Activated CD8-positive, alpha-beta memory T cell treated with anti-CD3 and anti-CD28 coated beads, Interleukin-2, amount 50 U/mL, for 1 hour (primary cell): ENCODE measurements around the gene UBE2V1.
"Not testable (repeated sequence)": the region's sequence is repeated elsewhere in the genome, so short reads cannot be mapped to it uniquely, and the experiment has no call there.

Experiments
- DNase-seq: peaks from one replicate; pipeline ENCODE4 v3.0.0-alpha.2; 2020; ENCODE audit errors: extremely low read depth

Gene UBE2V1

DNA sequence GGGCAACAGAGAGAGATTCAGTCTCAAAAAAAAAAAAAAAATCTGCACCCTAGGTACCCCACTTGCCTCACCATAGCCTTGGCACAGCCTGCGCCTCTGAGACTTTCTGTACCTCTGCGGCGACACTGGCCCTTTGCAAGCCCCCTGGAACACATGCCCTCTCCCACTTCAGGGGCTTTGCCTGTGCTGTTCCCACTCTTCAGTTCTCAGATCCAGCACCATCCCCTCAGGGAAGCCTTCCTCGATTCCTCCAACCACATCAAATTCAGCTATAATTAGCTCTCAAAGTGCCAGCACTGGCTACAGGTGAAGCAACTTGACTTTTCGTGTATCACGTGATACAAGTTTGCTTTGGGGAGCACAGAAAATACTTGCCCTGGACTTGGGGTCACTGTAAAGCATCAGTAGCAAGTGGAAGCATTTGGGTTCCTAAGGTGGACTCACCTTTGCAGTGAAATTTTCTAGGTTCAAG, 2.1 kb upstream of the UBE2V1 start:
- no peak for DNase-seq

DNA sequence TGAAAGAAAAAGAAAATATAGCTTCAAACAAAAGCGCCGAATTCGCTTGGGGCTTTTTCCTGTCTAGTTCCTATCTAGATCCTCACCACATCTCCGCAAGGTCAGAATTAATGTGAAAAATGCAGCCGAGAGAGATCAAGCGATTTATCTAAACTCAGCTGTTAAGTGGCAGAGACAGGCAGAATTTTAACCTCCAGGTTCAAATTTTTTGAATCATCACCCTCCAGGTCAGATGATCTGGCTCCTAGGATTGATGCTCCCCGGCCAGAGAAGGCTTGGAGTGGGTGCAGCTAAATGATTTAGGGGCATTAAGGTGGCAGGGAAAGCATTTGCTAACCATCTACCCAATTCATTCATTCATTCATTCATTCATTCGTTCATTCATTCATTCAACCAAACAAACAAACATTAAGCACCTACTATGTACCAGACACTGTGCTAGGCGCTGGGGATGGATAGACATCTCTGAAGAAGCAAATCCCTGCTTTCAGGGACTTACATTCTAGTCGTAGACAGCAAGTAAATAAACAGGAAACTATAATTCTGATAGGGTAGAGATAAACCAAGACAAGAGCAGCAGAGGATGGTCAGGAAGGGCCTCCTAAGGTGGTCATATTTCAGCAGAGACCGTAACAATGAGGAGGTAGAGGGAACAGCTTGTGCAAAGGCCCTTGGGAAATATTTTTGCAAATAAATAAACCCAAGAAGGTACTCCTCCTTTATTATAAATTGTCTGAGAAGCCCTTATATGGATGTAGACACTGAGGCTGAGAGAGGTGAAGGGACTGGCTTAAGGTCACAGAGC, 672 bp upstream of the UBE2V1 start:
- no peak for DNase-seq

DNA sequence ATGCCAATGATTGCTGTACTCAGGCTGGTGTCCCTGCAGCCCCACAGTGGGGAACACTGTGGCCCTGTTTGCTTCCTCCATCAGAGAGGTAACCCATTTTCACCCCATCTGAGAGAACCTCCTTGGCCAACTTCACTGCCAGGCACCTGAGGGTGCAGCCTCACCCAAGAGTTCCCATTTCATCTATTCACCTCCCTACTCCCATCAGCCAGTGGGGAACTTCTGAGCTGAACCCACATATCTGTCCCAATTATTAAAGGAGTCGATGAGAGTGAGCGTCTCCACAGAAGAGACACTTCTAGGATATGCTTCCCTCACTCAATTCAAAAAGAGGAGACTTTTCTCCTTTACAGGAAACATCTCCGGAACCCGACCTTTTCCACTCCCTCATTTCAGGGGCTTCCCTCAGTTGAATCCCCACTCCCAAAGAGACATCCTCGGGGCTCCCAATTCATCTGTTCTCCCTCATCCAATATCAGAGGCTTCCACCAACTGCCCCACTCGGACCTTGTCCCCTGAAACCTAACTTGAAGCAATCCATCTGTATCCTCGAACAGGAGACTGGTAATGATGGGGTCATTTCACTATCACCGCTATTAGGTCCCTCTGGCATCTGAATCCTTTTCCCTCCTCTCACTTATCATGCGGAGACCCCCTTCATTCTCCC, 988 bp downstream of the UBE2V1 start:
- DNase-seq: no peak

DNA sequence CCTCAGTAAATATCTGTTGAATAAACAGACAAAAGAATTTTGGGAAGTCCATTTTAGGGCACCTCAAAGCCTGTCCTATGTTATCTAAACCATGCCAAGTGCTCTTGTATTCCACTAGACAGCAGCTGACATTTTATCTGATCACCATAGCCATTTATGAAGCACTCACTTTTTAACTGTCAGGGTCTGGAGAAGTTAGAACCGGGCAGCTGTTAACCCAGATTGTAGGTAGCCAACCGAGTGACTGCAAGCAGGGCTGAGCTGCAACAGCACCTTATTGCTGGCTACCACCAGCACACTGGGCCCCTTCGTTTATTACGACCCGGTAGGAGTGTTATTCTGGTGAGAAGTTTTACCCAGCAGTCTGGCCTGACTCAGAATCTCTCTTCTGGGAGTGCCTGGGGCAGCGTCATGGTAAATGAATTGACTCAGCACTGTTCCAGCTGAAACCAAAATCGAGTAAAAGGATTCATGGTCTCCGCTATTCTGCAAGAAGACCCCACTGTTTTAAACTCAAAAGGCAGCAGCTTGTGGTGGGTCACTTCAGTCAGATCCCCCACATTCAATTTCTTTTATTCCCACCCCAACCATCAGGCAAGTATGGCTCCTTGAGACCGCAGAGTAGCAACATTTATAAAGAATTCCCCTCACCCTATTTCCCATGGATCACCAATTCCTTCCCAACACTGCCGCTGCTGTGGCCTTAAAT, 1.7 kb downstream of the UBE2V1 start:
- no peak for DNase-seq

DNA sequence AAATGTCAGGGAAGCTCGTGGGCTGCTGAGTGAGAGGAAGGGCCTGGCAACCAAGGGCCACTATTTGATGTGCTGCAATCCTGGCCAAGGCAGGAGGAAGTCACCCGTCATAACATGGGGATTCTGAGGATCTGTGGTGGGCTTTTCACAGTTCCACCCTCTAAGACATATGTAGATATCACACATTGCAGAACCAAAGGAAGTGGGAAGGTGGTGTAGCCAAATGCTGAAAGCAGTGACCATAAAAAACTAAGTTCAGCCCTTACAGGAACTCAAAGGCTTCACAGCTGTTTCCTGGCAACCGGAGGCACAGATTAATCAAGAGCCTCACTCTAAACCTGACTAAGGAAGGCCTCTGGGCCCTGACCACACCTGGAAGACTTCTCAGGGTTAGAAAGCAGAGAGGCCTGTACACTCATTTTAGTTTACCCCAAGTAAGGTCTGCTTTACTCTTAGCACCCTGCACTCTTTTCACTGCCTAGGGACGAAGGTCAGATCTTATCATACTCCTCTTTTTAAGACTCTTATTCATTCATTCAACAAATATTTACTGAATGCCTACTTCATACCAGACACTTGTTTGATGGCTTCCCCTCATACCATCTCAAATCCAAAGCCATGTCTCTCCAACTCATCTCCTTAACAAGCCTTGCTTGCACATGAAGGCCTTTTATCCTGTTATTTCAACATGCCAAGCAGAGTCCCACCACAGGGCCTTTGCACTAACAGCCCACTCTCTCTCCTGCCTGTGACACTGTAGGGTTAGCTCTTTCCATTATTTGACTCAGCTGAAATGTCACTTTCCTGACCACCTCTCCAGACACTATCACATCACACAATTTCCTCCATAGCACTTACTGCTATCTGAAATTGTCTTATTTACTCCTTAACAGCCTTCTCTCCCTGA, 2.6 kb downstream of the UBE2V1 start:
- DNase-seq: no peak

DNA sequence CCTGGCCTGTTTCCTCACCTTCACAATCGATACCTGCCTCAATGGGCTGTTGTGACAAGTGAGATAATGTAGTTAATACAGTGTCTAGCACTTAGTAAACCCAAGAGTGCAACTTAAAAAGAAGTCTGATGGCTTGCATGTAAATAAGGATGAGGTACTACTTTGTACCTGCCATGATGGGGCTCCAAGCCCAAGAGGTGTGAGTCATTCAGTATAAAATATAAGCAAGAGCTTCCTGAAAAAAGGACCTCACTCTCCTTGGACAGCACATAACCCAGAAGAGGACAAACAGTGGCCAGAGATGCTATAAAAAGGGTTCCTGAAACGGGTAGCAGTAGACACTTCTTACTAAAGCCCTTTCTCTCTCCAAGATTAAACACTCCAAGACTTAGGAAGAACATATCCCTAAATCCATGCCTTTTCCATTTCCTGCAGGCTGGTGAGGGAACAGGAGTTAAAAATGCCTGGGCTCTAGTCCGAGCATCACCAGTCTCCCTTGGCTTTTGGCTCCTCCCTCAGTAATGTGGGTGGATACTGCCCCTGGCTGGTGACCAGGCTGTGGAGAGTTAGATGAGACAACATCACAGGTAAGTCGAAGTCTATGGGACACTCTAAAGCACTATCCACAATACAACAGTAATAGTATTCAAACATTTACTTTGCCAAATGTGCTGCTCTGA, 4.3 kb downstream of the UBE2V1 start:
- DNase-seq: no peak

DNA sequence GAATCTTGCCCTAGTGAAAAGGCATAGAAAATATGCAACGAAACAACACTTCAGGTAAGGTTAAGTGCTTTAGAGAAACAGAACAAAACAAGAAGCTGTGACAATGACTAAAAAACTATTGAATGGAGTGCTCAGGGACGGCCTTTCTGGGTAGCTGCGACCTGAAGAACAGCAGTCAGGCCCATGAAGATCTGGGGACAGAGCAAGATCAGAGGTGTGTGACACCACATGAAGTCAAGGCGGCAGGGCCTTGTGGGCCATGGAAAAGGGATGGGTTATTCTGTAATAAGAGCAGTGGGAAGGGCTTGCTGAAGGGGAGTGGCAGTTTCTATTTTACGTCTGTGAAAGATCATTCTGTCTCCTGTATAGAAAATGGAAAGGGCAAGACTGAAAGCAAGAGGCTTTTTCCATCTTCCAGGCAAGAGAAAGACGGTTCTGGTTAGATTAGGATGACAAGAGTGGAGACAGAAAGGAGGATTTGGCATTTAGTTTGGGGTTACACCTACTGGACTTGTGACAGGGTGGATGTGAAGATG, 5.1 kb downstream of the UBE2V1 start:
- no peak for DNase-seq

DNA sequence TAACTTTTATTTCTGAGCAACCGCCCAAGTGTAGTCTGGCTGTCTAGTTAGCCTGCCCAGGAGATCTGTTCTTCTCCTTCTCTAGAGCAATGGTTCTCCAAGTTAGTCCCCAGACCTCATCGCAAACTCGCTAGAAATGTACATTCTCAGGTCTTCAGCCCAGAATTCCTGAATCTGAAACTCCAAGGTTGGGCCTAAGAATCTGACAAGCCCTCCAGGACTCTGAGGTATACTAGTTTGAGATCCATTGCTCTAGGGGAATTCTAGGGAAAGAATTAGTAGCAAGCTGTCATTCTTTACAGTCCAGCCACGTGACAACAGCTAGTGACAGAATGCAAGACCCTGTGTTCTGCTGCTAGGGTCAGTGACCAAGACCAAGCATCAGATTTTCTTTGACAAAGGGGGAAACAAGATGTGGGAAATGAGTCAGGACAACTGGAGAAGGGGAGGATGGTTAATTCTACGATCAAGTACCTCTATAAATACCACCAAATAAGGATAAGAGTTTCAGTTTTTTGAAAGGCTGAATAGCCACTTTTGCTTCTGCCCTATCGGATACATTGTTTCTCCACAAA, 5.8 kb downstream of the UBE2V1 start:
- no peak for DNase-seq

DNA sequence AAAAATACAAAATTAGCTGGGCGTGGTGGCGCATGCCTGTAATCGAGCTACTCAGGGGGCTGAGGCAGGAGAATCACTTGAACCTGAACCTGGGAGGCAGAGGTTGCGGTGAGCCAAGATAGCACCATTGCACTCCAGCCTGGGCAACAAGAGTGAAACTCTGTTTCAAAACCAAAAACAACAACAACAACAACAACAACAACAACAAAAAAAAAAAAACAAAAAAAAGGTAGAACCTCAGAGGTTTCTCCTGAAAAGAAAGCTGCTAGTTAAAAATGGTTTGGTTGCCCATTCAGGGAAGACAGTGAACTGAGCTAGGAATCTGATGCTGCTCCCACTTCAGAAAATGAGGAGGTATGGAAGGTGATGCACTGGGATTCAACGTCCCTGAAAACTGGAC, 6.3 kb downstream of the UBE2V1 start:
- DNase-seq: not testable (repeated sequence)

DNA sequence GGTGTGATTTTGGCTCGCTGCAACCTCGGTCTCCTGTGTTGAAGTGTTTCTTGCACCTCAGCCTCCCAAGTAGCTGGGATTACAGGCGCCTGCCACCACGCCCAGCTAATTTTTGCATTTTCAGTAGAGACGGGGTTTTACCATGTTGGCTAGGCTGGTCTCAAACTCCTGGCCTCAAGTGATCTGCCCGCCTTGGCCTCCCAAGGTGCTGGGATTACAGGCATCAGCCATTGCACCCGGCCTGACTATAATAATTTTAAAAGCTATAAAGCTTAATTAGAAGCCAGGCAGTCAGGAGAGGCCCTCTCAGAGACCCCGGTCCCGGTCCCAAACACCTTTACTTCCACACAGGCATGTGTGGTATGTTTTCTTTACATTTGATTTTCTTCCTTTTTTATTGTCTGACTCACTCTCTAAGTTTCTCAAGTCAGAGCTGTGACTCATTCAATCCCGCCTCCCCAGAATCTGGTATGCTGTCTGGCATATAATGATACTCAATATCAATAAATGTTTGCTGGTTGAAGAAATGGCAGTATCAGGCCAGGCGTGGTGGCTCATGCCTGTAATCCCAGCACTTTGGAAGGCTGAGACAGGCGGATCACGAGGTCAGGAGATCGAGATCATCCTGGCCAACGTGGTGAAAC, 9.4 kb downstream of the UBE2V1 start:
- DNase-seq: not testable (repeated sequence)

DNA sequence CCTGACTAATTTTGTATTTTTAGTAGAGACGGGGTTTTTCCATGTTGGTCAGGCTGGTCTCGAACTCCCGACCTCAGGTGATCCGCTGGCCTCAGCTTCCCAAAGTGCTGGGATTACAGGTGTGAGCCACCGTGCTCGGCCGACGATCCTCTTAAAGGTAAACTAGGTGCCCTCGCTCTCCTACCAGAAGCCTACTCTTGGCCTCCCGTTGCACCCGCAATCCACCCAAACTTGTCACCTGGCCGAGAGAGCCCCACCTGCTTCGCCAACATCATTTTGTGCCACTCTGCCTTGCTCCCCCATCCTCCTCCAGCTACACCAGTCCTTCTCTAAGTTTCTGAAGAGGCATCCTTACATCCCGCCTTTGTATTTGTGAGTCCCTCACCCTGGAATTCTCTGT, 10.4 kb downstream of the UBE2V1 start:
- not testable (repeated sequence) for DNase-seq

DNA sequence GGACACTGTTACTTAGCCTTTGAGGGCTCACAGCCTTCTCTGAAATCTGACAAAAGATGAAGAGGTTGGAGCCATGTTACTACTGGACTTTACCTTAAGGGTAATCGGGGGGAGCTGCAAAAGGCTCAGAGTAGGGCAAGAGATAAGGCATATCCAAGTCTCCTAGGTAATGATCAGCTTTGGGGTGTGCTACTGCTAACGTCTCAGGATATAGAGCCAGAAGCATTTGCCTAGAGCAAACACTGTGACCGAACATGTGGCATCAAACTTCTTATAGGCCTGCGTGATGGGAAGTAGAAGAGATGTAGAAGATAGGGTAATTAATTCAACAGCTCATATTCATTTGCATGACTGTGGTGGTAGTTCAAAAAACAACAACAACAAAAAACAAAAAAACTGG, 11.1 kb downstream of the UBE2V1 start:
- no peak for DNase-seq

DNA sequence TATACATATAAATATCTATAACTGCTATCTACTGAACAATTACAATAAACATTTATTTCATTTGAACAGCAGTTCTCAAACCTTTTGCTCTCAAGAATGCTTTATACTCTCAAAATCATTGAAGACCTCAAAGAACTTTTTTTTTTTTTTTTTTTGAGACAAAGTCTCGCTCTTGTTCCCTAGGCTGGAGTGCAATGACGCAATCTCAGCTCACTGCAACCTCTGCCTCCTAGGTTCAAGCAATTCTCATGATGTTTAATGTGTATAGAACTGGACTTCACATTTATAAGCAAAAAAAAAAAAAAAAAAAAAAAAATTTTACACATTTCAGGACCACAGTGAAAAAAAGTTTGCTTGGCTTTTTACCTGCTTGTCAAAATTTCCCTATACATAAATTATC, 11.7 kb downstream of the UBE2V1 start:
- no peak for DNase-seq

DNA sequence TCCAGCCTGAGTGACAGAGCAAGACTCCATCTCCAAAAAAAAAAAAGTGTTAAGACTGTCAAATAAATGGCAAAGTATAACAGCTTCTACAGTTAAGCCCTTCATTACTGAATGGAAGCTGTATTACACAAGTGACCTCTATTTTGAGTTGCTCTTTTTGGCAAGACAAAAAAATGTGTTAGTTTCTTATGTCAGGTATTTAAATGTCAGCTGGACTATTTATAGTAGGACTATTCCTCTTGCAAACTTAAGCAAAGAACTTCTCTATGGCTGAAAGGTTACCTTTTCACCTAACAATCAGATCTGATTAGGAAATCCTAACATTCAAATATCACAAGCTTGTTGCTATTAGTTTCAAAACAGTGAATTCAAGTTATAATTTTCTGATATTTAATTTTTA, 12.4 kb downstream of the UBE2V1 start:
- DNase-seq: no peak

DNA sequence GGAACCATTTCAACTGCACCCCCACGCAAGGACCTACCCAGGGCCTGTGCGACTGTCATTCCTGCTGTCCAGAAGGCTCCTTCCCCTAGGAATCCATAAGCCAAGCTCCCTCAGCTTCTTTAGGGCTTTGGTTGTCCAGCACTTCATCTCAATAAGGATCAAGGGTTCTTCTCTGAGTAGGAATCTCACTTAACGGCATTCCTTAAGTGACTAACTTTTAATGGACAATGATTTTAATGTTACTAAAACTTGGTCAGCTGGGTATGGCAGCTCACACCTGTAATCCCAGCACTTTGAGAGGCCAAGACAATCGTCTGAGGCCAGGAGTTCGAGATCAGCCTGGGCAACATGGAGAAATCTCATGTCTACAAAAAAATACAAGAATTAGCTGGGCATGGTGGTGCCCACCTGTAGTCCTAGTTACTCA, 13.4 kb downstream of the UBE2V1 start:
- no peak for DNase-seq

DNA sequence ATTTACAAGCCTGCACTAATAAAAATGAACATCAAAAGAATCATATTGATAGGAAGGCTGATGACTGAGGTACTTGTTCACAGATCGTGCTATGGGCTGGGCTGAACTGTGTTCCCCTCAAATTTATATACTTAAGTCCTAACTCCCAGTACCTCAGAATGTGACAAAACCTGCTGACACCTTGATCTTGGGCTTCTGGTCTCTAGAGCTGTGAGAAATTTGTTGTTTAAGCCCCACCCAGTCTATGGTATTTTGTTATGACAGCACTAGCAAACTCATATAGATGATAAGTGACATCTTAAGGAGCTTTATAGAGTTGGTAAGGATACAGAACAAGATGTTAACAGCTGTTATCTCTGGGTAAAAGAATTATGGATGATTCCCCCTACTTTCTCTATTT, 13.8 kb downstream of the UBE2V1 start:
- DNase-seq: no peak

DNA sequence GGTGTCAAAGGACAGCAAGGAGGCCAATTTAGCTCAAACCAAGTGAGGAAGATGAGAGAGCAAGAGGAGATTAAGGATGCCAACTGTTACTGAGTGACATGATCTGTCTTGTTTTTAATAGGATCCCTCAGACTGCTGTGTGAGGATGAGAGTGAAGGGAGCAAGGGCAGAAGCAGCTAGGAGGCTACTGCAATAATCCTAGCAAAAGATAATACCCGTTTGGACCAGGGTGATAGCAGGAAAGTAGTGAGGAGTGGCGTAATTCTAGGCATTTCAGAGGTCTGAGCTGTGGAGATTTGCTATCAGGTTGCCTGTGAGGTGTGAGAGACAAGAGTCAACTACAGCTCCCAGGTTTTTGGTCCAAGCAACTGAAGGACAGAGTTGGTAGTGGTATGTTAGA, 14.7 kb downstream of the UBE2V1 start:
- DNase-seq: no peak

DNA sequence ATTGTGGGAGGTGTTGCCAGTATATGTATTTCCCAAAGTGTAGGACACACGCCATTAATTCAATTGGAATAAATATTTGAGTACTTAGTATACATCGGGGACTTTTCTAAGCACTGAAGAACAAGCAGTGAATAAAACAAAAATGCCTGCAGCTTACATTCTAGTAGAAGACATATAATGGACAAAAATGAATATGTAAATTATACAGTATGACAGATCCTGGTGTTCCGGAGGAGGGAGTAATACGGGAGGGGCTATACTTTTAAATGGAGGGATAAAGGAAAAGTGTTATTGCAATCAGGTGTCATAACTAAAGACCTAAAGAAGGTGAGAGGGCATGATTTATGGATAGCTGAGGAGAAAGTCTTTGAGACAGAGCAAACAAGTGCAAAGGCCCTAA, 15.1 kb downstream of the UBE2V1 start:
- no peak for DNase-seq

DNA sequence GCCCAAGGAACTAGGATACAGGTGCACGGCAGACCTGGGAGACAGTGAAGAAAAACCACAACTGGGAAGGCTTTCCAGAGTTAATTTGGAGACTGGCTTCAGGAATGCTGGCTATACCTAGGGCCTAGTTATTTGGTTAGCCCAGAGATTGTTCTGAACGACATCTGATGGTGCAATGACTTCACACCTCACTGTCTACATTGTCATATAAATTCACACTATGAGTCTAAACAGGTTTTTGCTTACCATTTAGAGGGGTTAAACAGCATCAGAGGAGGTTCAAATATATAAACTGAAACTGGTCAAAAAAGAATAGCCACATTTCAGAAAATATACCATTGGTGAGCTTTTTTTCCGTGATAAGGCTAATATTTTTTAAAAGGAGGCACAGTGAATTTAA, 16.7 kb downstream of the UBE2V1 start:
- DNase-seq: no peak
